GM20431 (cell line): Measurements from ENCODE around the gene TNS1.

ENCODE experiments used
- in situ Hi-C: fragments of 300-500 bp; cut with MseI, MboI; formaldehyde crosslinking; loops from one replicate; pipeline ENCODE4 v1.15.0; 2020; ENCODE audit warnings: low sequenced_read_pairs; ENCODE audit not compliant: unreplicated experiment

TNS1 gene

DNA sequence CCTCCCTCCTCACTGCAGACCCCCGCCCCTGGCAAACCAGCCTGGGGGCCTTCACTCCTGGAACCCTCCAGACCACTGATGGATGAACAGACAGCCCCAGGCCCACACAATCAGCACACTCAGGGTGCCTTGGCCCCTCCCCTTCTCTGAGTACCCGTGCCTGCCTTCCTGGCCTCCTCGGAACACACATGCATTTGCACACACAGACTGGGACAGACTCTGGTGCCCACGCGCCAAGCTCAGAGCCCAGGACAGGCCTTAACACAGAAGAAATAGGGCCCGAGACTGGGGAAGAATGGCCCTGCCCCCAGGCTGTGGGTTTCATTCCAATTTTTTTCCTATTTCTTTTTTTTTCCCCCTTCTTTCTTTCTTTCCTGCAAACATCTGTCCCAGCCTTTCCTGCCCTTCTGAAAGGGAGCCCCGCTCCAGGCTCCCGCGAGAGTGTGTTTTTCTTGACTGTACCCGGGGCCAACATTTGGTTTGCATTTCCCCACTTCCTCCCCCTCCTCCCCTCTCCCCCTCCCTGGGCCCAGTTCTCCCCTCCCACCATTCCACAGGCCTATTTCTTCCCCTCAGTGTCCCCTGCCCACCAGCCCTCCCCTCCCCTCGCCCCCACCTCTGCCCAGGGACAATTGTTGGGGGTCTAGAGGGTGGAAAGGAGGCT, 618 bp upstream of the TNS1 start:
- in situ Hi-C loops, result loop anchor here (25.0 kb wide), 1 partner anchor 216 kb away; no protein-coding TSS in a partner anchor

DNA sequence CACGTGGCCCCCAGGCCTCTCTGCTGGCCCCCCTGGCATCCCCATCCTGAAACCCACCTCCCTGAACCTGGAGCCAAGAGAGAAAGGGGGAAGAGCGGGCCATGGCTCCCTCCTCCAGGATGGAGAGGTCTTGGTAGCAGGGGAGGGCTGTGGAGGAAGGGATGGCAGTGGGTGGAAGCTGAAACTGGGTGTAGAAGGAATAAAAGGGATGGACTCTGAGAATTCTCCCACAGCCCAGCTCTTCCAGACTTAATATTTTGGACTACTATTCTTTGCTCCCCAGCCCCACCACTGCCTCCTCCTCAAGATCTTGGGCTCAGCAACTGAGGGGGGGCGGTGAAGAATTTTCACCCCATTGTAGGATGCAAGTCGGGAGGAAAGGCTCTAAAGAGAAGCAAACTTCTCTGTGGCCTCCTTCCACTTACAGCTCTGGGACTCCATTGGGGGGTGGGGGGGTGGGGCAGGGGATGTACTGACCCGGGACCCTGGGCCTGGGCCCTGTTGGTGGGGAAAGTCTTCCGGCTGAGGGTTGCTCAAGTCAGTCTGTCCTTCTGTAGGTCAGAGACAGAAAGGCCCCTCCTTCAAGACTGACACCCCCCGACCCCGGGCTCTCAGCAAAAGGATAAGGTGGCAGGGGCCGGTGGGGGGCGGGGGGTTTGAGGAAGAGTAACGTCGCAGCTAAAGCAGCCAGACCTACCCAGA, 501 bp downstream of the TNS1 start:
- in situ Hi-C loops, result loop anchor here (25.0 kb wide), 1 partner anchor 215 kb away; no protein-coding TSS in a partner anchor

DNA sequence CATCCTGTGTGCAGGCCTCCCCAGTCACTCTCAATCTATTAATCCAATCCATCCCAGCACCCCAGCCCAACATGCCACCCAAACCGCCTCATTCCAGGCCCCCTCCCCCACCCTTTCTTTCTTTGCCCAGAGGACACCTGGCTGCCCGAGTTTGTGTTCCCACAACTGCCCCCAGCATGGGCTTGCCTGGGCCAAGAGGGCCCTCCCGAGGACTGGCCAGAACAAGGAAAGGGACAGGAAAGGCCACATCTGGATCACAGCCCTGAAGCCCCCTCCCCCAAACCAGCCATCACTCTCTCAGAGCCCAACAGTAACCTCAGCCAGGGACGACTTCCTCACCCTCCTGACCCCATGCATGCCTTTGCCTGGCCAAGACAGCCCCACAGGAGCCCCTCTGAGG, 1.2 kb downstream of the TNS1 start:
- in situ Hi-C loops, result loop anchor here (25.0 kb wide), 1 partner anchor 214 kb away; no protein-coding TSS in a partner anchor

DNA sequence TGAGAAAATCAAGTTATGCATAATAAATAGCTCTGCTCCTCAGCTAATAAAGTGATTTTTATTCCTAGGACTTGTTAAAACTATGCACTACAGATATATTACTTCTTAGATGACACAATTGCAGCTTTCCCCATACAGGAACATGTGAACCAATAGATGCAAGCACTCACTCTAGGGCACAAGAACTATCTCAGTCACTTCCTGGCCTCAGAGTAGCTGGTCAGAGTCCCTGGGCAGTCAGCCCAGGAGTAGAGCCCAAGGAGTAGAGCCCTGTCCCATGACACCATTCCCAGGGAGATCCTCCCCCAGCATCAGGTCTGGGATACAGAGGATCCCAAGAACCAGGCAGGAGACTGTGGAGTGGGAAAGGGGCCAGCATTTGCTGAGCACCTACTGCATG, 2.7 kb downstream of the TNS1 start:
- in situ Hi-C loops, result loop anchor here (25.0 kb wide), 1 partner anchor 213 kb away; no protein-coding TSS in a partner anchor

DNA sequence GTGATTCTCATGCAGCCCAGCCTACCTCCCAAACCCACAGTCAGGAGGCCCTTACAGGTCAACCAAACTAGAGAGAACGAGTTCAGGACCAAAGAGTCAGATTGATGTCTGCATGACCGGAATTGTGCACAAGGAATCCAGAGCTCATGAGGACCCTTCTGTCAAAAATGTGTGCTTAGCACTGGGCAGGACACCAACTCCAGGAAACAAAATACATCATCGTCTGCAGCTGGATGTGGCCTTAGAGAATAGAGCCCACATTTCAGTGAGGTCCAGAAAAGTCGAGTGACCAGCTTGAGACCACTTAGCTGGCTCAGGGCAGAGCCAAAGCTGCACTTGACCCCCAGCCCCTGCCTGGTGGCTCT, 3.2 kb downstream of the TNS1 start:
- in situ Hi-C loops, result no loop called here

DNA sequence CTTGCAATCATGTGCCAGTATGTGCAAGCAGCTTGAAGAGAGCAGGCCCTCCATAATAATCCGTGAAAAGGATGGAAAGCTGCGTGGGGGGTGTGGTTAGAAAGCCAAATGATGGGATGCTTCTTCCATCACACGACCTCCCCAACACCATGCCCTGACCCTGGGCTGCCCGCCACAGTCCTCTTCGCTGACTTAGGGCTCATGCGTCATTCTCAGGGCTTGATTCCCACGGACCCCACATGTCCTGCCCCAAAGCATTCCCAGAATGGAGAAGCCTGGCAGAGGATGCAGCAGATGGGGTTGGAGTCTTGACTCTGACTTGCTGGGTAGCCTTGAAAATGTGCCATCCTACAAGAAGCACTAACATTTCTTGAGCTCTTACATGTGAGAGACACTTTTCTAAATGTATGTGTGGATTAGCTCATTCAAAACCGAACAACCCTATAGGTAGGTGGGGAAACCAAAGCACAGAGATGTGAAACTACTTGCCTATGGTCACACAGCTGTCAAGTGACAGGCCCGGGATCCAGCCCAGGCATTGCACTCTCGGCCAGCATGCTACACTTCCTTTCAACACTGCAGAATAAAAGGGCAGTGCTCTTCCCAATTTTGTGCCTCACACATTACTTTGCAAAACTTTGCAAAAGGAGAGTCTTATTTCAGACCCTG, 3.7 kb downstream of the TNS1 start:
- in situ Hi-C loops, result no loop called here

DNA sequence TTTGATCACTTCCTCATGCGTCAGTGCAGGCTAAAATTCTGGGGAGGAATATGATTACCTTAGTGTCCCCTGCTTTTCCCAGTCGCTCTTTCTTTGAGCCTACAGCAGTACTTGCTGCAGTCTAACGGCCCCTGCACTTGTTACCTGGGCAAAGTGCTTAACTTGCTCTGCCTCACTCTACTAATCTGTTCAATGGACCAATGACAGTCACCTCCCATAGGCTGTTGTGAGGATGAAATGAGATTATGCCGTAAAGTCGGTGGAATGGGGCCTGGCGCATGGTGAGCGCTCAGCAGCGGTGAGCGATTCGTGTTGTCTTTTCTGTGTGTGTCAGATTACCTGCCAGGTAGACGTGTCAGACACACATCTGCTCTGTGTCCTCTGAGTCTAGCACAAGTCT, 5.3 kb downstream of the TNS1 start:
- in situ Hi-C loops, result no loop called here

DNA sequence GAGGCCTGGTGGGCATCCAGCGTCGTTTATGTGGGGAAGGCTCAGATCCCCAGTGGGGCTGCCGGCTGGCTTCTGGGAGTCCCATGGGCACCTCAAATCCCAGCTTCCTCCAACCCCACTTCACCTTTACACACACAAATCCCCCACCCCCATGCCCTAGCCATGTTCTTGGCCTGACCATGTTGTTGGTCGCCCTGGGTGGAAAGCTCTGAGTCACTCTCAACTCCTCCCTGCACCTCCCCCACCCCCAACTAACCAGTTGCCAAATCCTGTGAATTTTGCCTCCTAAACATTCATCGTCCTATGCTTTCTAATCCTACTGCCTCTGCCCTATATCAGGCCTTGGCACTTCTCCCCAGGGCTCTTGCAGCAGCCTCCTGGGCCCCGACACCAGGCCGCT, 6.4 kb downstream of the TNS1 start:
- in situ Hi-C loops, result no loop called here

DNA sequence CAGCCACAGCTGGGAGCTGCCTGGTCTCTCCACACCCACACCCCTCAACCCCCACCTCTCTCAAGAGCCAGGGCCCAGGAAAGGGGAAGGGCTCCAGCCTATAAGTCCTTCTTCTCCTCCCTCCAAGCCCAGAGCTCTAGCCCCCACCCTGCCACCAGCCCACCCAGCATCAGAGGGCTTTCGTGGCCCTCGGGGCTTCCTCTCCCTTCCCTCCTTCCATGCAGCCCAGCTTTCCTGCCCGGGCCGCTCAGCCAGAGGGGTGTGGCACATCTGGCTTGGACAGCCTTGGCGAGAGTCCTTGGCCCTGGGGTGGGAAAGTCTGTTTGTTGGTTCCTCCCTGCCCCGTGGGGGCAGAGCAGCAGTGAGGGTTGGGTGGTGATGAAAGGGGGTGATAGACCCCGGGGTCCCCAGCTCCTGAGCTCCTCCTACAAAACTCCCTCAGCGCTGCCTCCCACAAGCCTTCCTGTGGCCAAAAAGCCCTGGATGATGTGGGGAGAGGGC, 7.0 kb downstream of the TNS1 start:
- in situ Hi-C loops, result no loop called here

DNA sequence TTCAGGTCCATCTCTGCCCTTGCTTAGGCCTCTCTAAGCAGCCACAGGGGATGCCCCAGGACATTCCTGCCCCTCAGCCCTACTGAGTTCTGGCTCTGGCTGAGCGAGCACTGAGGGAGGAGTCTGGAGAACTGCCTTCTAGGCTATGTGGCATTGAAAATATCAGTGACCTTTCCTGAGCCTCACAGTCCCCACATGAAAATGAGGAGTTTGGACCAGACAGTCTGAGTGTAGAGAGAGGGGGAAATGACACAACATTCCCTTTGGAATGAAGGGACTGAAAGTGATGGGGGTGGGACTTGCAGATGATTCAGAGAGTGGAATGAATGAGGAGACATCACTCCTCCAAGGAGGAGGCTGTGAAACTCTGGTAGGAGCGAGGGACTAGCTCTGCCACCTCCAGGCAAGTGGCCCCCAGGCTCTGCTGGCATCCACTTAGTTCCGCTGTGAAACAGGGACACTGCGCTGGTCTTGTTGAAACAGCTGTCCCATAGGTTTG, 8.0 kb downstream of the TNS1 start:
- in situ Hi-C loops, result no loop called here

DNA sequence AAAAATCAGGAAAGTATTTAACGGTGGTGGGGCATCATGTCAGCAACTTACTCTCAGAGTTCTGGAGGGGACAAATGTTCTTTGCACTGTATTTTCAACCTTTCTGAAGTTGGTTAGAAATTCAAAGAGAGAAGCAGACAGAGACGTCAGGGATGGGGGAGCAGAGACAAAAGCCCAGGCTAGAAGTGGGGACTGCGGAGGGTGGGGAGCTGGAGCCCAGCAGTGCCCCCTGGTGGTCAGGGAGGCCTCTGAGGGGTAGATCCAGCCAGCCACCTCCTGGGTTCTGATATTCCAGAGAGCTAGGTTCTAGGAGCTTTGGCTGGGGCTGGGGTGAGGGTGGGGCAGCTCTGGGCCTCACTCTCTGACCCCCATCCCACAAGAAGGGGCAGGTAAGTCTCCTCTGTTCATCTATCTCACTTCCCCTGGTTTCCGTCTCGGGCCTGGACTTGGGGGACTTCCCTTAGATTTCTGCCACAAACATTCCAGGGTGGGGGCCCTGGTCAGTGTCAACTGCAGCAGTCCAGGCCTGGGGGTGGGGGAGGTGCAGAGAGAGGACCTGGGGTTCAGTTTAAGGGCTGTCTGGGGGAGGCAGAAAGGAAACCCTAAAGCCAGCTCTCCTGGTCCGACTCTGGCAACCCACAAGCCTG, 8.9 kb downstream of the TNS1 start:
- in situ Hi-C loops, result no loop called here

DNA sequence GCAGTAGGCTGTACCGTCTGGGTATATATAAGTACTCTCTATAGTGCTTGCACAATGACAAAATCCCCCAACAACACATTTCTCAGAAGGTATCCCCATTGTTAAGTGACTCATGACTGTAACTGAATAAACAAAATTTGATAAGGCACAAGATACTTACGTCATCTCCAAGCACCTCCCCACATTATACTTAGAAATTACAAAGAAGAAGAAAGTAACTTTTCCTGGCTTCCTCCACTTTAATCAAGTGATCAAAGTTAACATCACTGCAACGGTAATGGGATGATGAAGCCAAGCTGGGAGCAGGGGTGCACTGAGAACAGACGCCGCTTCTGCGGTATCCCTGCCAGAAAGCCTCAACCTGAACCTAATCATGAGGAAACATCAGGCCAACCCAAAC, 9.7 kb downstream of the TNS1 start:
- in situ Hi-C loops, result no loop called here

DNA sequence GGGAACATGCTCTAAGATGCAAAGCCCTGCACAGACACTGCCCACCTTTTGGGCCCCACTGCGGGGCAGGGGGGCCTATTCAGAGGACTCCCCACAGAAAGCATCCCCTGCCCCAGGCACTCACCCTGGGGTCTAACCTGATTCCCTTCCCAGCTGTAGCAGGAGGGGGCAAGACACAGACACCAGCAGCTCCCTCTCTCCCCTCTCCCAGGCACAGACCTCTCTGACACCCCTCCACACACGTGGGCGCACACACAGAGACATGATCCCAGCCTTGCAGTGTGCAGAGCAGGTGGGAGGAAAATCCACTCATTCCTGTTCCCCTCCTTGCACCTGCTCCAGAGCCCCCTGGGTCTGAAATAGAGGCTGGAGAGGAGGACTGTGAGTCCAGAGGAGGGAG, 10.7 kb downstream of the TNS1 start:
- in situ Hi-C loops, result no loop called here

DNA sequence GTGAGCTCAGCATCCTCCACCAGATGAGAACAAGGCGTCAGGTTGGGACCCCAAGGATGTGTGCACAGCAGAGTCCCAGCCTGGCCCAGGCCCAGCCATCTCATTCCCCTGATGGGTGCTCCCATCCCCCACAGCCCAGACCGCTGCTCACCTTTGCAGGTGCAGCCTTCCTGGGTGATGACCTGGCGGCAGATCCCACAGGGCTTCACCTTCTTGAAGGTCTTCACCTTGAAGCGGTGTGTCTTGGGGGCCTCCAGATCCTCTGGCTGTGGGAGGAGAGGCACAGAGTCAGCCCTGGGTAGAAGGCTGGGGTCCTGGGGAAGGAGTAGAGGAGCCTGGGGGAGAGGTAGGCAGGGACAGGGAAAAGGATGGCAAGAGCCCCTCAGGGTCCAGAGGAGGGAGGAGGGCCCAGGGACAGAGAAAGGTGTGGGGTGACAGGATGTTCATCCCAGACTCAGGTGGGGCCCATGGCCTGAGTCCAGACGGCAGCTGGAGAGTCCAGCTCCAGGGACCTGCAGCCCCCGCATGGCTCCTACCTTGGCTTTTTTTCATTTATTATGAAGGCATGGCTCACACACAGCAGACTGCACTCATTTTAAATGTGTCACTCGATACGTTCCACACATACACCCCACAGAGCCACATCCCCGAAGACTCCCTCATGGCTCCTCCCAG, 11.9 kb downstream of the TNS1 start:
- in situ Hi-C loops, result no loop called here

DNA sequence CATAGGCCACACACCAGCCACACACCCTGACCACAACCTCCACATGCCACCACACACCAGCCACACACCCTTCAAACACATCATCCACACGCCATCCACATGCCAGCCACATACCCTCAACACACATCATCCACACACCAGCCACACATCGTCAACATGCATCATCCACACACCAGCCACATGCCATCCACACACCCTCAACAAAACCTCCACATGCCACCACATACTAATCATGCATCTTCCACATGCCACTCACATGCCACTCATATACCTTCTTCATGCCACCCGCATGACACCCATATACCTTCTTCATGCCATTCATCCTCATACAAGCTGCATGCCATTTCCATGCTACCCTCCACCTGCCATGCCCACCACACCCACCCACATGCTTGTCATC, 12.4 kb downstream of the TNS1 start:
- in situ Hi-C loops, result no loop called here

DNA sequence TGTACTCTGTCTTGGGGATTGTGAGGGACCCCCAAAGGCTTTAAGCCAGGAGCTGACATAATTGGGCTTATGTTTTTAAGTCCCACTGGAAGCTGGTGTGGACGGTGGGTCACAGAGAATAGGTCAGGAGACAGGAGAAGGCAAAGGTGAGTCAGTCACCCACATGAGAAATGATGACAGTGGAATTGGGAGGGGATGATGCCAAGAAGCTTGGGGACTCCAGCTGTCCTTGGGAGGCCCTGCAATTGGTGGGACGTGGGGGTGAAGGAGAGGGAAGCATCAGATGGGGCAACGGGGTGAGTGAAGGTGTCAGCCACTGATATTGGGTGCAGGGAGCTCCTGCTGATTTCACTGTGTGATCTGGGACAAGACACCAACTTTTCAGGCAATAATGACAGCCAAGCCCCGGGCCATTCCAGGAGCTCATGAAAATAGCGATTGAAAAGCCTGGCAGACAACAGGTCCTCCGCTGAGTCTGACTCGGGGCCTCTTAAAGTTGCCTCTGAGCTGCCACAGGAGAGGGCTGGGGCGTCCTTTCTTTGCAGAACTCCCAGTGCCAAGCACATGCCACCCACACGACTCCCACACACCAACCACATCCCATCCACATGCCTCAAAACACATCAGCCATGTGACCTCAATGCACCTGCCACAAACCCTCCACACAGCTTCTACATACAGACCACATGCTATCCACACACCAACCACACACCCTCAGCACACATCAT, 13.4 kb downstream of the TNS1 start:
- in situ Hi-C loops, result no loop called here

DNA sequence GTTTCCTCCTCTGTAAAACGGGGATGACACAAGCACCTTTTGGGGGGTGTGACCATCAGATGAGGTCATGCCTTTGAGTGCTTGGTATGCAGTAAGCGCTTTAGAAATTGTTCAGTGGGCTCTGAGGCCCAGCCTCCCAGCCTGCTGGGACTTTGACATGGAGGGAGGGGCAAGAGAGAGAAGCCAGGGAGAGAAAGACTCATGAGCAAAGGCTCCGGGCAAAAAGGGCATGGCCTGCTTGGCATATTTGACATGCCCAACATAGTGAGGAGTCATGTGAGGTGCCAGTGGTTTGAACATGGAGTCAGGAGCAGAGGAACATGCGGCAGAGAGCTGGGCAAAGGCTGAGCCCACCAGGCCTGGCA, 14.0 kb downstream of the TNS1 start:
- in situ Hi-C loops, result no loop called here

DNA sequence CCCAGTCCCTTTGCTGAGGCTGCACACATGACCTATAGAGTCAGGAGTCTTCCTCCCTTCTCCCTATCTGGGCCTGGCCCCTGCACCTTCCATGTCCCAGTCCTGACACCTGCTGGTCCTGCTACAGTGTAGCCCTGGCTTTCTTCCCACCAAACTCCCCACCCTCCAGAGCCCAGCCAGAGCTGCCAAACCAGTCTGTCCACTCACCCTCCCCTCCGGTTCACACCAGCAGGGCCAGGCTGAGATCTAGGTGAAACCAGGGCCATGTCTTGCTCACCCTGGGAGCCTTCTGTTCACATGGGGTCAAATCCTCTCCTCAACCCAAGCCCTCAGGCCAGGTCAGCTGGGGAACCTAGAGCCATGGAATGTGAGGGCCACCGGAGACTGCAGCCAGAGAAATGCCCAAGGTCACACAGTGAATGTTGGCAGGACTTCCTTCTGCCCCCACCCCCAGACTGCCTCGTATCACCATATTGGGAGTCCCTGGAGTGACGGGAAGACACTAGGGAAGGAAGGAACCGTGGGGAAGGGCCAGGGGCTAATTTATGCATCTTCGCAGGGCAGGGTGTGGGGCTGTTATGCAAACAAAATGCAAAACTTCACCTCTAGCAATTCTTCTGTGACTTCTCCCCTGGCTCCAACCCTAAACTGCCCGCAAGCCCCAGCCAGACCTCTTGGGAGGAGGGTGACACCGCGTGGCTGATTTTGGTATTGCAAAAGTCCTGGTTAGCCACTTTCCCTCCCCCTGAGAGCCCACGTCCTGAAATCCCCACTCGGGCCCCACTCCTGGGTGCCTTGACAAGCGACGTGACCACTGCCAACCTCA, 14.6 kb downstream of the TNS1 start:
- in situ Hi-C loops, result no loop called here

DNA sequence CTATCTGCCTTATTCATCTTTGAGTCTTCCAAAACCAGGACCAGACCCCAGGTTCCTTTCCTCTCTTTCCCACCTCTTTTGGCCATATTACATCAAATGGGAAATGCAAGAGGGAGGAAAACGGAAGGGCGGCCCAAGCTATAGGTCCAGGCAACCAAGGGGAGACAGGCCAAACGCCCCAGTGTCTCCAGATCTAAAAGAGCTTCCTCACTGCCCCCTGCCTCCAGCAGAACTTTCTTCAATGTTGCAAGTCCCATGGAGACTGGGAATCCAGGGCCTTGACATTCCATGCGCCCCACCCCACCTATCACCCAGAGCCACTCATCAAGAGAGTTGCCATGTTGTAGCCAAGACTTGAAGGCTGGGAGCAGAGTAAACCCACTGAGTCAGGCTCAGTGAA, 15.4 kb downstream of the TNS1 start:
- in situ Hi-C loops, result no loop called here
